Measurements from ENCODE around the gene SLC9B2. TPM values are rescaled to one million over a fixed set of nuclear protein-coding genes. Genes with fewer than 3 reads are reported as not detected.

Gene SLC9B2
- total RNA-seq, 1 donor: 31.2 TPM

DNA sequence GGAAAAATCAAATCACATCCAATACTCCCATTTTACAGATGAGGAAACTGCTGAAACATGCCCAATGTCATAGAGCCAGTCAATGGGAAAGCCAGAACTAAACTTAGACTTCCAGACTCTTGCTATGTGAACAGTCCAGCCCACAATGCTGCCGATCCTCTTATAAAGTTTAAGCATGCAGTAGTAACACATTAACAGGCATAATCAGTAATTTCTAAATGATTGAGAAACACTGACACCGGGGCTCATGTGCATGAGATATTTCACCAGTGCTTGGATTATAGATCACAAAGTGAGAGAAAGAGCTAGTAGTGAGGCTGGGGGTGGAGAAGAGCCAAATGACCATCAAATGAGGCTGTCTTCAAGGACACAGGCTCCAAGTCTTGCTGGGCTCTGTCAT is 20.6 kb upstream of the SLC9B2 start:
- no peak for DNase-seq (ENCODE audit: low read depth)
- no peak overlapping the region for H3K4me3 ChIP-seq (ENCODE audit: low read depth, low read length)
- TF ChIP-seq, protein P1, sequence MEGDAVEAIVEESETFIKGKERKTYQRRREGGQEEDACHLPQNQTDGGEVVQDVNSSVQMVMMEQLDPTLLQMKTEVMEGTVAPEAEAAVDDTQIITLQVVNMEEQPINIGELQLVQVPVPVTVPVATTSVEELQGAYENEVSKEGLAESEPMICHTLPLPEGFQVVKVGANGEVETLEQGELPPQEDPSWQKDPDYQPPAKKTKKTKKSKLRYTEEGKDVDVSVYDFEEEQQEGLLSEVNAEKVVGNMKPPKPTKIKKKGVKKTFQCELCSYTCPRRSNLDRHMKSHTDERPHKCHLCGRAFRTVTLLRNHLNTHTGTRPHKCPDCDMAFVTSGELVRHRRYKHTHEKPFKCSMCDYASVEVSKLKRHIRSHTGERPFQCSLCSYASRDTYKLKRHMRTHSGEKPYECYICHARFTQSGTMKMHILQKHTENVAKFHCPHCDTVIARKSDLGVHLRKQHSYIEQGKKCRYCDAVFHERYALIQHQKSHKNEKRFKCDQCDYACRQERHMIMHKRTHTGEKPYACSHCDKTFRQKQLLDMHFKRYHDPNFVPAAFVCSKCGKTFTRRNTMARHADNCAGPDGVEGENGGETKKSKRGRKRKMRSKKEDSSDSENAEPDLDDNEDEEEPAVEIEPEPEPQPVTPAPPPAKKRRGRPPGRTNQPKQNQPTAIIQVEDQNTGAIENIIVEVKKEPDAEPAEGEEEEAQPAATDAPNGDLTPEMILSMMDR (IDR thresholded peaks at IDR 0.05; ENCODE audit: insufficient read depth, low read length): no peak

DNA sequence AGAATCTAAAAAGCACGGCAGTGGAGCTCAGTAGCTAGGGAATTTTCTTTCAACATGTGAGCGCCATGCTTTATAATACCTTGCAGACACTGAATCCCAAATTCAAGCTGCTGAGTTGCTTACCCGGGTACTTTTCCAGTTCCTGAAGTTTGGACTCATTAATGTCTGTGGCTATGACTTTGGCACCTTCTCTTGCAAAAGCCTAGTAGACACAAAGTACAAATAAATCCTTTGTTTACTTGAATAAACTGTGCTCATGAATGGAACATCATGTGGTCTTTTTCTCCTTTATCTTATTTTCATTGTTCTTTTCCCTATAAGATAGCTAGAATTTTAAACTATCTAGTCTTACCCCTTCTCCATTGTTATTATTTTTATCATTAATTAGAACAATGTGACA is 18.5 kb upstream of the SLC9B2 start:
- no peak overlapping the region for H3K4me3 ChIP-seq (ENCODE audit: low read depth, low read length)
- TF ChIP-seq, protein P1 (IDR thresholded peaks at IDR 0.05; ENCODE audit: insufficient read depth, low read length): no peak
- DNase-seq (ENCODE audit: low read depth): no peak

DNA sequence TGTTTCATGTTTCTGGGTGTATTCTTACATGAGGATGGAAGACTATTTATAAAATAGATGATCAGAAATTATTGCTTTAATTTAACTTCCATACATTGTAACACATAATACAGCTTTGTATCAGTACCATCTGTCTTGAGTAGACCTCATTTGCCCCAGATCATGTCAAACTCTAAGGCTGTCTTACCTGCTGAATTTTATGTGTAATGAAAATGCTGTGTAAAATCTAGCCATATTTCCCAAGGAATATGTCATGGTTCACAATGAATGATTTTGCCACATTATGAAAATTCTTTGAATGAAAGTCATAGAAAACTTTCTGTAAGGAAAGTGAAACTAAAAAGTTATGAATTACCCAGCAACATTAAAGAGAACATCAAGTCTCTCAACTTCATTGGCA is 15.7 kb upstream of the SLC9B2 start:
- TF ChIP-seq, protein P1 (IDR thresholded peaks at IDR 0.05; ENCODE audit: insufficient read depth, low read length): no peak
- DNase-seq (ENCODE audit: low read depth): peak; percentile 4
- H3K4me3 ChIP-seq (ENCODE audit: low read depth, low read length): no peak overlapping the region

DNA sequence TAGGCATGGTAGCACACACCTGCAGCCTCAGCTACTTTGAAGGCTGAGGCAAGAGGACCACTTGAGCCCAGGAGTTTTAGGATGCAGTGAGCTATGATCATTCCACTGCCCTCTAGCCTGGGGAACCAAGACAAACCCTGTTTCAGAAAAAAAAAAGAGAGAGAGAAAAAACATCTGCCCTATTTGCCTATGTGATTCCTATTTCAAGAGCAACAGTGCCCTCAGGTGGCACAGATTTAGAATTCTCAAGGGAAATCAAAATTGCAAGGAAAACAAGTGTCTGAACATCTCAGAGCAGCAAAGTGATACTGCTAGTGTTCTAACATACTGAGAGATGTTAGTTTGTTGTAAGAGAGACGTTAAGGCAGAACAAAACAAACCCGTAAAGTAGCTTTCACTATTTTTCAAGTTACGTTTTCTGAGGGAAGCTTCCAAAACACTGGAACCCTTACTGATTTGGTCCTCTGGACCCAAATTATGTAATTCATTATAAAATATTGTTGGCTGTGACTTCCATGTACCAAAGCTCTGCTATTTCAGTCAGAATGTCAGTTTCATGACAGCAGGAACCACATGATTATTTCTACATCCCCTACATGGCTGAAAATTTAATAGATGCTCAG is 15.2 kb upstream of the SLC9B2 start:
- TF ChIP-seq, protein P1 (IDR thresholded peaks at IDR 0.05; ENCODE audit: insufficient read depth, low read length): peak; percentile 54
- peak; percentile 84 for DNase-seq (ENCODE audit: low read depth)
- no peak overlapping the region for H3K4me3 ChIP-seq (ENCODE audit: low read depth, low read length)

DNA sequence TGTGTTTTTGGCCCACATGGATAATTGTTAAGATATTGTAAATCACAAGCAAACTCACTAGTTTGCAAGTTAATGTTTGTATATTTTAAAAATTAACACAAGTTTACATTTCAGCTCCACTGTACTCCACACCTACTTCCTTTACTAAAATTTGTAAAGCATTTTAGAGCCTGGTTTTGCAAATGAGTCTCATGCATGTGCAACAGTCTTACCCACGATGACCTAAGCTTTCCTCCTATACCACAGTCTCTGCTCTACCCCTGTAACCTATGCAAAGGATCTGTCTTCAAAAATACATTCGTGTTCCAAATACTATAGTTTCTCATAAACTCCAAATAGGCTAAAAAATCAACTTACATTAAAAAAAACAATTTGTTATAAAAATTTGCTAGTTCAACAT is 12.9 kb upstream of the SLC9B2 start:
- TF ChIP-seq, protein P1 (IDR thresholded peaks at IDR 0.05; ENCODE audit: insufficient read depth, low read length): no peak
- no peak overlapping the region for H3K4me3 ChIP-seq (ENCODE audit: low read depth, low read length)
- DNase-seq (ENCODE audit: low read depth): no peak

DNA sequence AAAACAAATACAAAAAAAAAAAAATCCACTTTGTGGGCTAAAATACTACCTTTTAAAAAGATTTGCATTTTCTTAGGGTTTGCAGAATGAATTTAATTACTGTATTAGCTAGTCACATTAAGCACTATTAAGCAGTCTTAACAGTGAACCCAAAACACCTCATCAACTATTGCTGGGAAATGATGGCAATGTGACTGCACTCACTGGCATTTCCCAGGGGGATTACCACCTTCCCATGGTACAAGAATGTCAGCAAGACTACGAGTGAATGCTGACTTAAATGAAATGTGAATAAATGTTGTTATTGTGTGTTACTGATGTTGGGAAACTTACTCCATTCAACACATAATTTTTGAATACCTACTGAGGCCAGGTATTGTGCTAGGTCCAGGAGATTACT is 10.0 kb upstream of the SLC9B2 start:
- H3K4me3 ChIP-seq (ENCODE audit: low read depth, low read length): no peak overlapping the region
- DNase-seq (ENCODE audit: low read depth): no peak
- TF ChIP-seq, protein P1 (IDR thresholded peaks at IDR 0.05; ENCODE audit: insufficient read depth, low read length): no peak

Measured in fibroblast of the aortic adventitia (primary cell).